PFSK-1 (cell line): ENCODE results near the gene NPW.

ENCODE experiments used
- POLR2AphosphoS5 ChIP-seq: IDR thresholded peaks from 2 replicates; pipeline ENCODE4 v1.6.1; 2012; ENCODE audit warnings: low read depth, mild to moderate bottlenecking, control low read depth, low read length, moderate library complexity
- REST ChIP-seq, 2 experiments: IDR thresholded peaks; 2 replicates each; pipeline versions ENCODE4 v1.6.1 to v1.8.0; 2011 to 2012; ENCODE audit warnings: low read depth in 2 of 2, low read length in 2 of 2, control low read depth in 1 of 2, inconsistent platforms in 1 of 2, mild to moderate bottlenecking in 1 of 2, moderate library complexity in 1 of 2; ENCODE audit not compliant: insufficient read depth in 1 of 2
- SIN3A ChIP-seq: IDR thresholded peaks from 2 replicates; pipeline ENCODE4 v1.6.1; 2012; ENCODE audit warnings: mild to moderate bottlenecking, low read length, moderate library complexity, borderline replicate concordance; ENCODE audit not compliant: insufficient read depth
- TAF1 ChIP-seq: IDR thresholded peaks from 2 replicates; pipeline ENCODE4 v1.6.1; 2012; ENCODE audit warnings: low read length, control low read depth, borderline replicate concordance; ENCODE audit not compliant: insufficient read depth

- no peak for TF ChIP-seq POLR2AphosphoS5
- no peak for TF ChIP-seq SIN3A
- TF ChIP-seq REST (IDR thresholded peaks at IDR 0.05; ENCODE audit: insufficient read depth in 1 of 2, low read depth in 2 of 2, low read length in 2 of 2) = no peak
- no peak for TF ChIP-seq TAF1
Measured at GRCh38 chr16:2019518-2019920, at the start of gene NPW.
